ENCODE measurements around the gene PARVB. TPM values are rescaled to one million over a fixed set of nuclear protein-coding genes. Genes with fewer than 3 reads are reported as not detected.

The PARVB gene
- total RNA-seq, 4 donors from 2014 or later: 6.6 to 144 (median 30.1) TPM

- no peak overlapping the region for H3K4me3 ChIP-seq
- no peaks in the 10 kb centered on the region for H3K27me3 ChIP-seq
- TF ChIP-seq POLR2AphosphoS5 (IDR thresholded peaks at IDR 0.05): no peak
- TF ChIP-seq, protein P1, sequence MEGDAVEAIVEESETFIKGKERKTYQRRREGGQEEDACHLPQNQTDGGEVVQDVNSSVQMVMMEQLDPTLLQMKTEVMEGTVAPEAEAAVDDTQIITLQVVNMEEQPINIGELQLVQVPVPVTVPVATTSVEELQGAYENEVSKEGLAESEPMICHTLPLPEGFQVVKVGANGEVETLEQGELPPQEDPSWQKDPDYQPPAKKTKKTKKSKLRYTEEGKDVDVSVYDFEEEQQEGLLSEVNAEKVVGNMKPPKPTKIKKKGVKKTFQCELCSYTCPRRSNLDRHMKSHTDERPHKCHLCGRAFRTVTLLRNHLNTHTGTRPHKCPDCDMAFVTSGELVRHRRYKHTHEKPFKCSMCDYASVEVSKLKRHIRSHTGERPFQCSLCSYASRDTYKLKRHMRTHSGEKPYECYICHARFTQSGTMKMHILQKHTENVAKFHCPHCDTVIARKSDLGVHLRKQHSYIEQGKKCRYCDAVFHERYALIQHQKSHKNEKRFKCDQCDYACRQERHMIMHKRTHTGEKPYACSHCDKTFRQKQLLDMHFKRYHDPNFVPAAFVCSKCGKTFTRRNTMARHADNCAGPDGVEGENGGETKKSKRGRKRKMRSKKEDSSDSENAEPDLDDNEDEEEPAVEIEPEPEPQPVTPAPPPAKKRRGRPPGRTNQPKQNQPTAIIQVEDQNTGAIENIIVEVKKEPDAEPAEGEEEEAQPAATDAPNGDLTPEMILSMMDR (IDR thresholded peaks at IDR 0.05): no peak
- no peak for TF ChIP-seq POLR2A (IDR thresholded peaks at IDR 0.05)
- no peak for TF ChIP-seq EP300 (IDR thresholded peaks at IDR 0.05; ENCODE audit: low read depth)
- H3K9me3 ChIP-seq: no peaks in the 10 kb centered on the region
- no peaks in the 10 kb centered on the region for H3K36me3 ChIP-seq
- intact Hi-C loops (cut with DNase I; ENCODE audit: low total_unique reads): no loop called here
- DNase-seq: no peak
- no peaks in the 10 kb centered on the region for H3K4me1 ChIP-seq
- H3K27ac ChIP-seq: no peak overlapping the region
- in situ Hi-C loops (cut with MboI; ENCODE audit: low pct_ligation_motif_present in 1 of 4, low pct_unique_long_range_greater_than_20kb in 1 of 4, low sequenced_read_pairs in 3 of 4): no loop called here
- WGBS, 2 donors (ENCODE audit: low coverage in 1 of 2): 87% methylated on average over 3 of the region's 3 CpGs; no CpG with 5 or more reads in 1 of the 2 donors
These were observed 78.8 kb downstream of the PARVB start for GRCh38 chr22:44102856-44103255.

DNA sequence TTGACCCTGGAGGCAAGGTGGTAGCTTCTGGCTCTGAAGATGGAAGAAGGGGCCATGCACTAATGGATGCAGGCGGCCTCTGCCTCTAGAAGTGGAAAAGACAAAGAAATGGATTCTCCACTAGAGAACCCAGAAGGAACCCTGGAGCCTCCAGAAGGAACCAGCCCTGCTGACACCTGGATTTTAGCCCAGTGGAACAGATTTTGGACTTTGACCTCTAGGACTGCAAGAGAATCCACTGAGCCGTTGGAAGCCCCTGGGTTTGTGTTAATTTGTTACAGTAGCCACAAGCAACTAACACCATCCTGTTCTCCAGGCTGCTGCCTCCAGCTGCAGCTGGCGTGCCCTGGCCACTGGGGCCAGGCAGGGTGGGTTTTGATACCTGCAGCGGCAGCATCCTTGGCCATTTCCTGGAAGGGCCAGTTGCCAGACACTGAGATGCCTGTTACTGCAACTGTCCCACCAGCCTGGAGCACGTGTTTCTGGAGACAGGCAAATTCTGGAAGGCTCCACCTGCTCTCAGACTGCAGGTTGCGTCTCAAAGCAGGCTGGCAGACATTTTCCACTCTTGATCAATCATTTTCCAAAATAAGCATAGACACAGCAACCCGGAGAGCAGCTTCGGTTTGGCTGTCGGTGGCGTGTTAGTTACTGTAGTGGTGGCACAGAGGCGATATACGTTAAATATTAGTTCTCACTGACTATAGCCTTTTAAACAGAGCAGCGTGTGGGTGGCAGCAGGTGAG is 79.8 kb downstream of the PARVB start:
- no peak for DNase-seq
- no peaks in the 10 kb centered on the region for H3K4me1 ChIP-seq
- no peaks in the 10 kb centered on the region for H3K27me3 ChIP-seq
- 90 to 100% methylated on average over 7 to 9 of the region's 13 CpGs for WGBS, 2 donors (ENCODE audit: low coverage in 1 of 2)
- no peaks in the 10 kb centered on the region for H3K36me3 ChIP-seq
- no peaks in the 10 kb centered on the region for H3K9me3 ChIP-seq
- no peak overlapping the region for H3K27ac ChIP-seq
- intact Hi-C loops (cut with DNase I; ENCODE audit: low total_unique reads): no loop called here
- in situ Hi-C loops (cut with MboI; ENCODE audit: low pct_ligation_motif_present in 1 of 4, low pct_unique_long_range_greater_than_20kb in 1 of 4, low sequenced_read_pairs in 3 of 4): no loop called here
- TF ChIP-seq POLR2AphosphoS5 (IDR thresholded peaks at IDR 0.05) (no peak), EP300 (IDR thresholded peaks at IDR 0.05; ENCODE audit: low read depth) (no peak)
- no peak overlapping the region for H3K4me3 ChIP-seq

DNA sequence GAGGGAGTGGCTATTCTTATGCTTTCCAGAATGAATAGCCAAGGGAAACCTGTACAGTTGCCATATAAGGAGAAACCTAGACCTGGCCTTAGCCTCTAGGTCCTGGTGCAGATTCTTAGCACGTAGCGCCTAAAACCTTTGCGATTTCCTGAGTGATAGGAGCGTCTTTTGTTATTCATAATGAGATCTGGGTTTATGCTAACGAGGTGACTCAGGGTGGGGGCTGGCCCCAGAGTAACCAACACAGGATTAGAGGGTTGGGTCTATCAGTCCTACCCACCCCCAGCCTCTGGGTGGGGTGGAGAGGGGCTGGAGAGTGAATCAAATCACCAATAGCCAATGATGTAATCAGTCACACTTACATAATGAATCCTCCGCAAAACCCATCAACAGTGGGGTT is 83.2 kb downstream of the PARVB start:
- in situ Hi-C loops (cut with MboI; ENCODE audit: low pct_ligation_motif_present in 1 of 4, low pct_unique_long_range_greater_than_20kb in 1 of 4, low sequenced_read_pairs in 3 of 4) (no loop called here), intact Hi-C loops (cut with DNase I; ENCODE audit: low total_unique reads) (no loop called here)
- Histone ChIP-seq H3K4me3 (no peak overlapping the region), H3K36me3 (no peaks in the 10 kb centered on the region), H3K9me3 (no peaks in the 10 kb centered on the region), H3K27ac (no peak overlapping the region), H3K27me3 (no peaks in the 10 kb centered on the region), H3K4me1 (no peaks in the 10 kb centered on the region)
- DNase-seq: no peak
- WGBS, 2 donors (ENCODE audit: low coverage in 1 of 2): 50 to 77% methylated on average over 2 to 6 of the region's 6 CpGs
- TF ChIP-seq, protein P1 (IDR thresholded peaks at IDR 0.05): no peak
- TF ChIP-seq POLR2A (IDR thresholded peaks at IDR 0.05) (no peak), EP300 (IDR thresholded peaks at IDR 0.05; ENCODE audit: low read depth) (no peak), POLR2AphosphoS5 (IDR thresholded peaks at IDR 0.05) (no peak)

DNA sequence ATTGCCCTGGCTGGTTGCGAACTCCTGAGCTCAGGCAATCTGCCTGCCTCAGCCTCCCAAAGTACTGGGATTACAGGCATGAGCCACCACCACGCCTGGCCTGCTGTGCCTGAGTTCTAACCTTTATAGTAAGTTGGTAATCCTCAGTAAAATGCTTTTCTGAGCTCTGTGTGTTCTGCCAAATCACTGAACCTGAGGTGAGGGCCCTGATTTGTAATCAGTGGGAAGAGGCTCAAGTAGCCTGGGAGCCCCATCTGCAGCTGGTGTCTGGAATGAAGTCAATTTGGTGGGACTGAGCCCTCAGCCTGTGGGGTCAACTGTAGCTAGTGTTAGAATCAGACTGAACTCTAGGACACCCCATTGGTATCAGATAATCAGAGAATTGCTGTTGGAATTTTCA is 84.0 kb downstream of the PARVB start:
- 59% methylated on average over 2 of the region's 2 CpGs; no CpG with 5 or more reads in 1 of the 2 donors for WGBS, 2 donors (ENCODE audit: low coverage in 1 of 2)
- intact Hi-C loops (cut with DNase I; ENCODE audit: low total_unique reads): no loop called here
- H3K27ac ChIP-seq: no peak overlapping the region

More for the DNA sequence above, 84.0 kb downstream of the PARVB start:
- H3K27me3 ChIP-seq: no peaks in the 10 kb centered on the region
- H3K9me3 ChIP-seq: no peaks in the 10 kb centered on the region
- no peak for DNase-seq
- TF ChIP-seq, protein P1 (IDR thresholded peaks at IDR 0.05): no peak
- no peak for TF ChIP-seq EP300 (IDR thresholded peaks at IDR 0.05; ENCODE audit: low read depth)
- H3K4me3 ChIP-seq: no peak overlapping the region
- in situ Hi-C loops (cut with MboI; ENCODE audit: low pct_ligation_motif_present in 1 of 4, low pct_unique_long_range_greater_than_20kb in 1 of 4, low sequenced_read_pairs in 3 of 4): no loop called here
- H3K4me1 ChIP-seq: no peaks in the 10 kb centered on the region
- H3K36me3 ChIP-seq: no peaks in the 10 kb centered on the region
